Measurements from ENCODE around the gene GAGE10. TPM values are rescaled to one million over a fixed set of nuclear protein-coding genes. Genes with fewer than 3 reads are reported as not detected.
A peak's percentile ranks its signal among the peaks of the same experiment; 100 is the strongest.
"Not testable (repeated sequence)": the region's sequence is repeated elsewhere in the genome, so short reads cannot be mapped to it uniquely, and the experiment has no call there.

The GAGE10 gene
- total RNA-seq, 2 experiments from 2014 or later: not detected

DNA sequence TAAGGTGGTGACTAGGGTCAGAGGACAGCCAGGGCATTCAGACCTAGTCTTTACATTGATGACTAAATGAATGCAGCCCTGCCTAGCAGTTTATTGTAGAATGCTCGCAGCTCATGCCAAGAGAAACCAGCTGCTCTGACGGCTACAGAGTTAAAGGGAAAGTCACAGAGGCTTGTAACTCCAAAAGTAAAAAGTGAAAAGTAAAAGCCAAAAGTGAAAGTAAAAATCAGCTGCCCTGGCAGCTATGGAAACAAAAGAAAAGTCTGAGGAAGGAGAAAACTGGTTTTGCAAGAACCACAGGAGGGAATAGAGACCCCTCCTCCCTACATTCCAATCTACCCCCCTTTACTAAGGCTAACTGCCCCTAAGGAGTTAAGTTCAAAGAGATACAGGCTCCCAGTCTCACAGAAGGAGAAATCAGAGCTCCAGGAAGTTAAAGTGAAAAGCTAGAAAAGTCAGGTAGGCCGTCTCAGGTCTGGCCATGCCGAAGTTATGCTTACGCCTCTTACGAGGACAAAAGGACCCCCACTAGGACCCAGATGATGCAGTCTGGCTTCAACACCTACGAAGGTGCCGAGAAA, 6.0 kb downstream of the GAGE10 start:
- peak; percentile 25 for DNase-seq
- peak overlapping the region; percentile 70 for H3K4me3 Mint-ChIP-seq
- TF ChIP-seq CTCF (IDR thresholded peaks at IDR 0.05): no peak
- H3K4me1 Mint-ChIP-seq (ENCODE audit: low read depth): peaks cover 21% of the 10 kb centered on the region
- intact Hi-C loops (cut with micrococcal nuclease): no loop called here
- H3K27me3 Mint-ChIP-seq: no peaks in the 10 kb centered on the region
- peak; percentile 47 for ATAC-seq
- no peaks in the 10 kb centered on the region for H3K36me3 Mint-ChIP-seq (ENCODE audit: low read depth)
- CTCF ChIA-PET: interaction anchor here (3.1 kb wide), 1 partner anchor 17 kb away, joined by 21 read pairs; no protein-coding TSS in a partner anchor
- POLR2A ChIA-PET: interaction anchor here (0.5 to 1.1 kb wide), 2 partner anchors 24 to 151 kb away, joined by 3 read pairs; no protein-coding TSS in a partner anchor
- no peaks in the 10 kb centered on the region for H3K9me3 Mint-ChIP-seq
- peak overlapping the region; percentile 88 for H3K27ac Mint-ChIP-seq

DNA sequence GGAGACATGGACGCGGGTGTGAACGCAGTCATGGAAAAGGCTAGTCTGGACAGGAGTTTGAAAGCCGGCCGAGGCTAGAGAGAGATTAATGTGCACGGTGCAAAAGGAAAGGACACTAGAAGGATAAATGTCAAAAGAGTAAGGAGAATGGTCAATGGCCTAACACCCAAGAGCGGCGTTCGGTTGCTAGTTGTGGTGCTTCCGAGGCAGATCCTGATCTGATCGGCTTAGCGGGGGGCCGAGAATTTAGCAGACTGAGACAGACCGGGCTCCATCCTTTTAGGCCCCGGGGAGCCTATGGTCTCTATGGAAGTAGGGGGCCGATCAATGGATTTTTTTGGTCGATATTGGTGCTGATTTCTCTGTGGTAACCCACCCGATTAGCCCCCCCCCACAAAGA, 6.9 kb downstream of the GAGE10 start:
- no peak for DNase-seq
- Mint-ChIP-seq H3K36me3 (ENCODE audit: low read depth) (no peaks in the 10 kb centered on the region), H3K4me3 (no peak overlapping the region), H3K4me1 (ENCODE audit: low read depth) (peaks cover 21% of the 10 kb centered on the region), H3K27me3 (no peaks in the 10 kb centered on the region), H3K9me3 (no peaks in the 10 kb centered on the region), H3K27ac (no peak overlapping the region)
- ATAC-seq: no peak
- intact Hi-C loops (cut with micrococcal nuclease): no loop called here
- TF ChIP-seq CTCF (IDR thresholded peaks at IDR 0.05): no peak
- POLR2A ChIA-PET: no interaction called here
- CTCF ChIA-PET: interaction anchor here (3.1 kb wide), 1 partner anchor 18 kb away, joined by 21 read pairs; no protein-coding TSS in a partner anchor

DNA sequence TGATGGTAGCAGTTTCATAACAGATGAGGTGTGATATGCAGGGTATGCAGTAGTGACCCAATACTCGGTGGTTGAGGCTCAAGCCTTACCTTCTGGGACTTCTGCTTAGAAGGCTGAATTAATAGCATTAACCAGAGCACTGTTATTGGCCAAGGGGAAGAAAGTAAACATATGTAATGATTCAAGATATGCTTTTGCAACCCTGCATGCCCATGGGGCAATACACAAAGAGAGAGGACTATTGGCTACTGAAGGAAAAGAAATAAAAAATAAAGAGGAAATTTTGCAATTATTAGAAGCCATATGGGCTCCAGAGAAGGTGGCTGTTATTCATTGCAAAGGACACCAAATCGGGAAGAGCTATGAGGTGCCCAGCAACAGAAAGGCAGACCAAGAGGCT, 8.7 kb downstream of the GAGE10 start:
- intact Hi-C loops (cut with micrococcal nuclease): no loop called here
- no peaks in the 10 kb centered on the region for H3K9me3 Mint-ChIP-seq
- no peak for TF ChIP-seq CTCF (IDR thresholded peaks at IDR 0.05)
- ChIA-PET CTCF (no interaction called here), POLR2A (no interaction called here)
- no peaks in the 10 kb centered on the region for H3K27me3 Mint-ChIP-seq
- H3K4me3 Mint-ChIP-seq: no peak overlapping the region
- no peak for DNase-seq
- peaks cover 21% of the 10 kb centered on the region for H3K4me1 Mint-ChIP-seq (ENCODE audit: low read depth)
- no peak for ATAC-seq
- no peaks in the 10 kb centered on the region for H3K36me3 Mint-ChIP-seq (ENCODE audit: low read depth)
- no peak overlapping the region for H3K27ac Mint-ChIP-seq

DNA sequence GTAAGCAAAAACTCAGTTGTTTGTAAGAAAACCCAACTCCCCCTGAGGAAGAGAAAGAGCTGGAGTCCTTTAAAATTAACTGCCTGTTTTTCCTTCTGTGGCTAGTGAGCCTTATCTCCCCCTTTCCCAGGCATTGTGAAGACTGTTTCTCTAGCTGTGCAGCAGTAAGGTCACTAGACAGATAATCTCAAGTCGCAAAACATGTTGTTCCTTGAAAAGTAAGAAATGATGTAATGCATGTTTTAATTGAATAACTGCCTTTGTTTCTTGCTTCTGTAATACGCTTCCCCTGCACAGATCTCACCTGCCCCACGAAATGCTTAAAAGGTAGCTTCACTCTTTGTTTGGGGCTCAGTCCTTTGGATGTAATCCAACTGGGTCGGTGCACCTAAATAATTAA, 12.6 kb downstream of the GAGE10 start:
- ChIA-PET POLR2A (no interaction called here), CTCF (no interaction called here)
- TF ChIP-seq CTCF (IDR thresholded peaks at IDR 0.05): no peak
- H3K9me3 Mint-ChIP-seq: no peaks in the 10 kb centered on the region
- intact Hi-C loops (cut with micrococcal nuclease): no loop called here
- no peaks in the 10 kb centered on the region for H3K4me1 Mint-ChIP-seq (ENCODE audit: low read depth)
- no peak overlapping the region for H3K27ac Mint-ChIP-seq
- H3K4me3 Mint-ChIP-seq: no peak overlapping the region
- DNase-seq (no peak), ATAC-seq (no peak)
- no peaks in the 10 kb centered on the region for H3K36me3 Mint-ChIP-seq (ENCODE audit: low read depth)
- H3K27me3 Mint-ChIP-seq: no peaks in the 10 kb centered on the region

- ATAC-seq; DNase-seq; H3K27ac Mint-ChIP-seq; CTCF ChIA-PET; H3K9me3 Mint-ChIP-seq; intact Hi-C loops (cut with micrococcal nuclease); POLR2A ChIA-PET; H3K27me3 Mint-ChIP-seq; H3K4me1 Mint-ChIP-seq (ENCODE audit: low read depth); H3K36me3 Mint-ChIP-seq (ENCODE audit: low read depth); H3K4me3 Mint-ChIP-seq: not testable (repeated sequence)
Observed at GRCh38 chrX:49321737-49322136, 18.3 kb downstream of the GAGE10 start, which contains the start of gene GAGE12J. GAGE12J (plus strand) TSS chrX:49322037; CDS start chrX:49323194, 1,157 bp downstream.

GRCh38 chrX:49322266-49322665, 18.8 kb downstream of the GAGE10 start:
- CTCF ChIA-PET; H3K27ac Mint-ChIP-seq; POLR2A ChIA-PET; H3K27me3 Mint-ChIP-seq; intact Hi-C loops (cut with micrococcal nuclease); H3K36me3 Mint-ChIP-seq (ENCODE audit: low read depth); H3K4me3 Mint-ChIP-seq; H3K4me1 Mint-ChIP-seq (ENCODE audit: low read depth); DNase-seq; ATAC-seq; H3K9me3 Mint-ChIP-seq: not testable (repeated sequence)

- DNase-seq, CTCF ChIA-PET, ATAC-seq: not testable (repeated sequence)
Observed at GRCh38 chrX:49323735-49324134, 20.3 kb downstream of the GAGE10 start.

GRCh38 chrX:49330421-49330820, 27.0 kb downstream of the GAGE10 start:
- H3K4me1 Mint-ChIP-seq (ENCODE audit: low read depth); H3K4me3 Mint-ChIP-seq; H3K27ac Mint-ChIP-seq; H3K36me3 Mint-ChIP-seq (ENCODE audit: low read depth); CTCF ChIA-PET; H3K9me3 Mint-ChIP-seq; intact Hi-C loops (cut with micrococcal nuclease); H3K27me3 Mint-ChIP-seq; POLR2A ChIA-PET; ATAC-seq; DNase-seq: not testable (repeated sequence)

More at GRCh38 chrX:49323735-49324134, 20.3 kb downstream of the GAGE10 start:
- POLR2A ChIA-PET; H3K4me3 Mint-ChIP-seq; H3K9me3 Mint-ChIP-seq; H3K36me3 Mint-ChIP-seq (ENCODE audit: low read depth); intact Hi-C loops (cut with micrococcal nuclease); H3K4me1 Mint-ChIP-seq (ENCODE audit: low read depth); H3K27me3 Mint-ChIP-seq; H3K27ac Mint-ChIP-seq: not testable (repeated sequence)

GRCh38 chrX:49331282-49331681, 27.8 kb downstream of the GAGE10 start, which contains the start of gene GAGE13:
GAGE13 (plus strand) TSS chrX:49331582; CDS start chrX:49332738, 1,156 bp downstream.
- POLR2A ChIA-PET; H3K9me3 Mint-ChIP-seq; ATAC-seq; CTCF ChIA-PET; H3K27me3 Mint-ChIP-seq; intact Hi-C loops (cut with micrococcal nuclease); DNase-seq; H3K4me1 Mint-ChIP-seq (ENCODE audit: low read depth); H3K4me3 Mint-ChIP-seq; H3K27ac Mint-ChIP-seq; H3K36me3 Mint-ChIP-seq (ENCODE audit: low read depth): not testable (repeated sequence)
